A673 (cell line): ENCODE results near the gene WDR49. TPM values are rescaled to one million over a fixed set of nuclear protein-coding genes. Genes with fewer than 3 reads are reported as not detected.

Experiments
- BruUV-seq: library from RNA; stranded (reverse); fragments of 400-500 nt; replicated peaks from 2 replicates; lab custom pipeline; 2021; lab: Mats Ljungman, UMichigan
- CTCF ChIA-PET: fragments of 300-600 bp; sonication (Branson Sonifier 250); formaldehyde crosslinking; loops from one replicate; lab custom pipeline; 2022; ENCODE audit warnings: antibody characterized with exemption; lab: Charles Lee
- POLR2A ChIA-PET: fragments of 300-600 bp; sonication (Branson Sonifier 250); formaldehyde crosslinking; loops from one replicate; lab custom pipeline; 2022; ENCODE audit warnings: antibody characterized with exemption; ENCODE audit not compliant: low non-redundant PET; lab: Charles Lee
- DNase-seq: peaks from one replicate; pipeline ENCODE4 v3.0.0-alpha.2; 2015; ENCODE audit warnings: low spot score
- H3K27ac ChIP-seq: fragments of 200-600 bp; sonication (generic); 2 replicates; pipeline ENCODE4 v1.5.1; 2016; ENCODE audit warnings: mixed run types, low read depth, mild to moderate bottlenecking, mixed read lengths, antibody characterized with exemption, low read length; ENCODE audit not compliant: poor library complexity, severe bottlenecking
- H3K27me3 ChIP-seq: fragments of 200-600 bp; sonication (generic); replicated peaks from 2 replicates; pipeline ENCODE4 v1.6.1; 2017; ENCODE audit warnings: mixed run types, low read depth, mild to moderate bottlenecking, mixed read lengths, antibody characterized with exemption, low read length; ENCODE audit not compliant: insufficient read depth, poor library complexity
- H3K36me3 ChIP-seq: fragments of 200-600 bp; sonication (generic); 2 replicates; pipeline ENCODE4 v1.6.1; 2016; ENCODE audit warnings: mixed run types, mild to moderate bottlenecking, mixed read lengths, antibody characterized with exemption, low read length; ENCODE audit not compliant: insufficient read depth, poor library complexity, severe bottlenecking
- H3K4me1 ChIP-seq: fragments of 200-600 bp; sonication (generic); 2 replicates; pipeline ENCODE4 v1.6.1; 2017; ENCODE audit warnings: mixed run types, mild to moderate bottlenecking, mixed read lengths, antibody characterized with exemption, low read length; ENCODE audit not compliant: insufficient read depth, poor library complexity, severe bottlenecking
- H3K4me3 ChIP-seq: fragments of 200-600 bp; sonication (generic); 2 replicates; pipeline ENCODE4 v1.5.1; 2016; ENCODE audit warnings: low read depth, mixed run types, mild to moderate bottlenecking, mixed read lengths, low read length; ENCODE audit not compliant: poor library complexity, severe bottlenecking
- H3K9me3 ChIP-seq: fragments of 200-600 bp; sonication (generic); 2 replicates; pipeline ENCODE4 v1.6.1; 2016; ENCODE audit warnings: mixed run types, low read depth, mild to moderate bottlenecking, mixed read lengths, antibody characterized with exemption, low read length; ENCODE audit not compliant: poor library complexity, severe bottlenecking
- EZH2 ChIP-seq: fragments of 200-600 bp; sonication (generic); IDR thresholded peaks from 2 replicates; pipeline ENCODE4 v1.6.1; 2017; ENCODE audit warnings: borderline replicate concordance, low read depth, mild to moderate bottlenecking, mixed read lengths, antibody characterized with exemption, low read length; ENCODE audit not compliant: poor library complexity, severe bottlenecking
- intact Hi-C: fragments of 100-400 bp; cut with micrococcal nuclease; formaldehyde crosslinking; loops from one replicate; pipeline ENCODE4 v1.10.0; 2022; ENCODE audit not compliant: unreplicated experiment
- total RNA-seq: library from RNA; stranded (reverse); gene quantifications from 2 replicates; pipeline ENCODE4 v1.2.3, GENCODE V29; 2021
- TF ChIP-seq, protein P1 (sequence below): fragments of 300-800, 200-600 bp; sonication (generic); conservative IDR thresholded peaks from 2 replicates; pipeline ENCODE4 v1.5.1; 2017; ENCODE audit warnings: low read depth, mild to moderate bottlenecking, antibody characterized with exemption, low read length, moderate library complexity, mixed read lengths

WDR49 gene
- total RNA-seq, 1 experiment from 2014 or later = not detected

DNA sequence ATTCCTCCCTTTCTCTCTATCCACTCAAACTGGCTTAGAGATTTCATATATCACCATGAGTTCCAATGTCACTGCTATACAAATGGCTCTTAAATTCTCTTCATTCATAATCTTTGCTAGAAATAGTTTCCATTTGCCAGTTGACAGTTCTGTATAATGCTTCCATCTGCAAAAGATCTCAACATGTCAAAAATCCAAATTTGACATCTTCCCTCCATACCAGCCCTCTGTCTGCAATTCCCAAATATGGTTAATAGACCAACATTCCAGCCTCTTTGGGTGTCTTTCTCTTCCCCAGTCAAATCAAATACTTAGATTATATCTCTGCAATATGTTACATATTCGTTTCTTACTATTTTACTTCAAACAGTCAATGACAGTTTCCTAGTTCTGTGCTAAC lies 115.7 kb downstream of the WDR49 start:
- CTCF ChIA-PET = no interaction called here
- H3K27ac ChIP-seq = no peak overlapping the region
- no peak for DNase-seq
- intact Hi-C loops = no loop called here
- BruUV-seq = no TSS peak
- H3K27me3 ChIP-seq = no peaks in the 10 kb centered on the region
- no peak overlapping the region for H3K4me3 ChIP-seq
- POLR2A ChIA-PET = no interaction called here
- no peaks in the 10 kb centered on the region for H3K4me1 ChIP-seq
- no peak for TF ChIP-seq EZH2
- TF ChIP-seq, protein P1, sequence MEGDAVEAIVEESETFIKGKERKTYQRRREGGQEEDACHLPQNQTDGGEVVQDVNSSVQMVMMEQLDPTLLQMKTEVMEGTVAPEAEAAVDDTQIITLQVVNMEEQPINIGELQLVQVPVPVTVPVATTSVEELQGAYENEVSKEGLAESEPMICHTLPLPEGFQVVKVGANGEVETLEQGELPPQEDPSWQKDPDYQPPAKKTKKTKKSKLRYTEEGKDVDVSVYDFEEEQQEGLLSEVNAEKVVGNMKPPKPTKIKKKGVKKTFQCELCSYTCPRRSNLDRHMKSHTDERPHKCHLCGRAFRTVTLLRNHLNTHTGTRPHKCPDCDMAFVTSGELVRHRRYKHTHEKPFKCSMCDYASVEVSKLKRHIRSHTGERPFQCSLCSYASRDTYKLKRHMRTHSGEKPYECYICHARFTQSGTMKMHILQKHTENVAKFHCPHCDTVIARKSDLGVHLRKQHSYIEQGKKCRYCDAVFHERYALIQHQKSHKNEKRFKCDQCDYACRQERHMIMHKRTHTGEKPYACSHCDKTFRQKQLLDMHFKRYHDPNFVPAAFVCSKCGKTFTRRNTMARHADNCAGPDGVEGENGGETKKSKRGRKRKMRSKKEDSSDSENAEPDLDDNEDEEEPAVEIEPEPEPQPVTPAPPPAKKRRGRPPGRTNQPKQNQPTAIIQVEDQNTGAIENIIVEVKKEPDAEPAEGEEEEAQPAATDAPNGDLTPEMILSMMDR = no peak
- H3K9me3 ChIP-seq = no peaks in the 10 kb centered on the region
- no peaks in the 10 kb centered on the region for H3K36me3 ChIP-seq

DNA sequence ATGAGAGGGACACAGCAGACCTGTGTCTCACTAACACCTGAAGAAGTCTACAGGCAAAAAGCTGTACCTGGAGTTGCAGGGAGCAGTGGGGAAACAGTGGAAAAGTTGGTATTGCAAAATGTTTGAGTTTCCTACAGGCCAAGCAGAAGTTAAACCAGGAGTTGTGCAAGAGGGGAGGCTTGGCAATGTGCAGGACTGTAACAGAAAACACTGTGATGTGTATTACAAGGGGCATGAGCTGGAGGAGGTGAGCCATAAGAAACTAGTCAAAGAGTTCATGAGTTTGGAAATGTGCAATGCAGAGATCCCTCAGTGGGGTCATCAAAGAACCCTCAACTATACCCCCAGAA lies 132.8 kb downstream of the WDR49 start:
- POLR2A ChIA-PET = no interaction called here
- no peaks in the 10 kb centered on the region for H3K4me1 ChIP-seq
- TF ChIP-seq, protein P1 = no peak
- TF ChIP-seq EZH2 = no peak

DNA sequence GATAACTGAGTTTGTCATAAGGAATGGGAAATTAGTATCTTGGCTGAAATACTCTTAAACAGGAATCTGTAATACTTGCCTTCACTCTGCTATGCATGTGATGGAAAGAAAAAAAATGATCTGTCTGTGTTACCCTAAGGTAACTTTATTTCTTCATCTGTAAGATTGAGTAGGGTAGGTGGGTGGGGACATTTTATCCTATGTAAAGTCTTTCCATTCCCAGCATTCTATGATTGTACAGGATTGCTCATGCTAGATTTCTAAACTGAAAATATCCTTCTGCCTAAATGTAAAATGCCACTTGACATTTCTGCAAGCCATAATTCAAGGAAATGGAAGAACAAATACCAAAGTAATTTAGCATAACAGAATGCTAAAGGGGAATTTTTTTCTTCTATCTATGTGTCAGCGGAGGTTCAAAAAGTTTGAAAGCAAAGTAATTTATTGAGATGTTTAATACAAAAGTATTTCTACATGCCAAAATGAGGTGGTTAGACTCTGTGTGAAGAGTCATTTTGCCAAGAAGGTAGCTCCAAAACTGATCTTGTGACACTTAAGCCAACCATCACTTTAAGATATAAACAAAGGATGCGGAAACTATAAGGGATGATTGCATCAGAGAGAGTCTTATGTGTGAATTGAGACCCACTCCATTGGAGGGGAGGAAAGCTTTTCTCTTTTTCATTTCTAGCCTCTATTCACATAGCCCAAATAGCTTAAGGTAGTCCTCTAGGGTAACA lies 133.3 kb downstream of the WDR49 start:
- CTCF ChIA-PET = no interaction called here

More for the DNA sequence above, 132.8 kb downstream of the WDR49 start:
- no peaks in the 10 kb centered on the region for H3K27me3 ChIP-seq
- H3K9me3 ChIP-seq = no peaks in the 10 kb centered on the region
- no peak for DNase-seq
- no peak overlapping the region for H3K27ac ChIP-seq
- H3K36me3 ChIP-seq = no peaks in the 10 kb centered on the region
- CTCF ChIA-PET = no interaction called here
- BruUV-seq = no TSS peak
- intact Hi-C loops = no loop called here
- no peak overlapping the region for H3K4me3 ChIP-seq

More for the DNA sequence above, 133.3 kb downstream of the WDR49 start:
- H3K4me3 ChIP-seq = no peak overlapping the region
- no peak for DNase-seq
- no peaks in the 10 kb centered on the region for H3K4me1 ChIP-seq
- H3K27me3 ChIP-seq = no peaks in the 10 kb centered on the region
- POLR2A ChIA-PET = no interaction called here
- no peaks in the 10 kb centered on the region for H3K36me3 ChIP-seq
- H3K27ac ChIP-seq = no peak overlapping the region
- TF ChIP-seq, protein P1 = no peak
- TF ChIP-seq EZH2 = no peak
- intact Hi-C loops = no loop called here
- BruUV-seq = no TSS peak
- no peaks in the 10 kb centered on the region for H3K9me3 ChIP-seq
